H9 (cell line): ENCODE data around the gene MAP2K2. TPM values are rescaled to one million over a fixed set of nuclear protein-coding genes. Genes with fewer than 3 reads are reported as not detected.

ENCODE experiments used
- DNase-seq: peaks from one replicate; pipeline ENCODE4 v3.0.0-alpha.2; 2017
- H2AFZ ChIP-seq: one replicate; pipeline ENCODE4 v1.6.1; 2013; ENCODE audit warnings: mild to moderate bottlenecking, low read length, control low read depth, moderate library complexity
- H2AK5ac ChIP-seq: 2 replicates; pipeline ENCODE4 v1.6.1; 2013; ENCODE audit warnings: low read length, control low read depth, mixed read lengths; ENCODE audit not compliant: insufficient read length
- H2BK120ac ChIP-seq: one replicate; pipeline ENCODE4 v1.6.1; 2013; ENCODE audit warnings: low read depth, mild to moderate bottlenecking, low read length, control low read depth, inconsistent platforms; ENCODE audit not compliant: poor library complexity, severe bottlenecking
- H2BK12ac ChIP-seq: 2 replicates; pipeline ENCODE4 v1.6.1; 2013; ENCODE audit warnings: low read length, control low read depth, mixed read lengths, low read depth; ENCODE audit not compliant: insufficient read length
- H2BK15ac ChIP-seq: 2 replicates; pipeline ENCODE4 v1.6.1; 2013; ENCODE audit warnings: low read depth, low read length, control low read depth
- H2BK20ac ChIP-seq: one replicate; pipeline ENCODE4 v1.6.1; 2013; ENCODE audit warnings: low read depth, mild to moderate bottlenecking, low read length, control low read depth, inconsistent platforms; ENCODE audit not compliant: poor library complexity, severe bottlenecking
- H2BK5ac ChIP-seq: 2 replicates; pipeline ENCODE4 v1.6.1; 2013; ENCODE audit warnings: low read length, control low read depth, mixed read lengths; ENCODE audit not compliant: insufficient read length
- H3K14ac ChIP-seq: 2 replicates; pipeline ENCODE4 v1.6.1; 2013; ENCODE audit warnings: low read length, control low read depth; ENCODE audit not compliant: insufficient read depth
- H3K18ac ChIP-seq: 2 replicates; pipeline ENCODE4 v1.6.1; 2013; ENCODE audit warnings: low read depth, mild to moderate bottlenecking, mixed read lengths, low read length, control low read depth; ENCODE audit not compliant: insufficient read length
- H3K23ac ChIP-seq: 2 replicates; pipeline ENCODE4 v1.6.1; 2013; ENCODE audit warnings: low read length, control low read depth, mixed read lengths, low read depth; ENCODE audit not compliant: insufficient read length
- H3K23me2 ChIP-seq: 2 replicates; pipeline ENCODE4 v1.6.1; 2013; ENCODE audit warnings: low read depth, mild to moderate bottlenecking, mixed read lengths, low read length, control low read depth; ENCODE audit not compliant: insufficient read length, poor library complexity, severe bottlenecking
- H3K27ac ChIP-seq: 2 replicates; pipeline ENCODE4 v1.5.1; 2013; ENCODE audit warnings: low read length, control low read depth, mixed read lengths, low read depth; ENCODE audit not compliant: insufficient read length
- H3K27me3 ChIP-seq: 2 replicates; pipeline ENCODE4 v1.6.1; 2013; ENCODE audit warnings: low read length, control low read depth, inconsistent platforms; ENCODE audit not compliant: insufficient read depth
- H3K4ac ChIP-seq: 2 replicates; pipeline ENCODE4 v1.6.1; 2013; ENCODE audit warnings: low read depth, mild to moderate bottlenecking, control low read depth, inconsistent platforms, low read length, moderate library complexity
- H3K4me1 ChIP-seq: 2 replicates; pipeline ENCODE4 v1.6.1; 2013; ENCODE audit warnings: low read length, control low read depth, inconsistent platforms; ENCODE audit not compliant: insufficient read depth
- H3K4me2 ChIP-seq: 2 replicates; pipeline ENCODE4 v1.6.1; 2013; ENCODE audit warnings: low read length, control low read depth, mixed read lengths; ENCODE audit not compliant: insufficient read length, insufficient read depth
- H3K56ac ChIP-seq: 2 replicates; pipeline ENCODE4 v1.6.1; 2013; ENCODE audit warnings: low read depth, mild to moderate bottlenecking, mixed read lengths, low read length, control low read depth; ENCODE audit not compliant: insufficient read length
- H3K79me1 ChIP-seq: 2 replicates; pipeline ENCODE4 v1.6.1; 2013; ENCODE audit warnings: low read depth, mild to moderate bottlenecking, moderate library complexity, low read length, control low read depth, inconsistent platforms; ENCODE audit not compliant: insufficient read depth, poor library complexity, severe bottlenecking
- H3K79me2 ChIP-seq: 2 replicates; pipeline ENCODE4 v1.6.1; 2013; ENCODE audit warnings: low read length, control low read depth, inconsistent platforms; ENCODE audit not compliant: insufficient read depth
- H3K9ac ChIP-seq: 2 replicates; pipeline ENCODE4 v1.6.1; 2013; ENCODE audit warnings: low read length, control low read depth, mixed read lengths; ENCODE audit not compliant: insufficient read length; ENCODE audit errors: extremely low read depth
- H3K9me3 ChIP-seq: one replicate; pipeline ENCODE4 v1.6.1; 2013; ENCODE audit warnings: low read depth, low read length, inconsistent platforms; ENCODE audit not compliant: control insufficient read depth
- H3T11ph ChIP-seq: one replicate; pipeline ENCODE4 v1.6.1; 2013; ENCODE audit warnings: mild to moderate bottlenecking, low read length, control low read depth, inconsistent platforms
- H4K20me1 ChIP-seq: one replicate; pipeline ENCODE4 v1.6.1; 2013; ENCODE audit not compliant: control insufficient read depth, insufficient read length, insufficient read depth
- H4K5ac ChIP-seq: 2 replicates; pipeline ENCODE4 v1.6.1; 2013; ENCODE audit warnings: low read depth, mild to moderate bottlenecking, mixed read lengths, low read length, control low read depth; ENCODE audit not compliant: insufficient read length
- H4K8ac ChIP-seq: replicated peaks from 2 replicates; pipeline ENCODE4 v1.6.1; 2013; ENCODE audit warnings: low read length, control low read depth, mixed read lengths, low read depth; ENCODE audit not compliant: insufficient read length
- H4K91ac ChIP-seq: 2 replicates; pipeline ENCODE4 v1.6.1; 2013; ENCODE audit warnings: low read depth, mild to moderate bottlenecking, moderate library complexity, mixed read lengths, low read length, control low read depth; ENCODE audit not compliant: insufficient read length
- H3K27ac Mint-ChIP-seq, 3 experiments: 2 replicates in 2 of 3; 3 replicates in 1 of 3; pipeline ENCODE4 v1.8.0; 2020 to 2021; ENCODE audit warnings: mixed read lengths in 3 of 3, mild to moderate bottlenecking in 1 of 3, moderate library complexity in 1 of 3
- H3K27me3 Mint-ChIP-seq: 2 replicates; pipeline ENCODE4 v1.8.0; 2021; ENCODE audit warnings: low read depth, mild to moderate bottlenecking, moderate library complexity, mixed read lengths
- H3K36me3 Mint-ChIP-seq, 3 experiments: 2 replicates in 2 of 3; 3 replicates in 1 of 3; pipeline ENCODE4 v1.8.0; 2020 to 2021; ENCODE audit warnings: low read depth in 3 of 3, mixed read lengths in 3 of 3; ENCODE audit not compliant: insufficient read depth in 1 of 3
- H3K4me1 Mint-ChIP-seq, 2 experiments: 2 replicates each; pipeline ENCODE4 v1.8.0; 2020; ENCODE audit warnings: mixed read lengths in 2 of 2
- H3K4me3 Mint-ChIP-seq, 2 experiments: 2 replicates in 1 of 2; 3 replicates in 1 of 2; pipeline ENCODE4 v1.8.0; 2020 to 2021; ENCODE audit warnings: mild to moderate bottlenecking in 2 of 2, mixed read lengths in 2 of 2, moderate library complexity in 1 of 2
- H3K9me3 Mint-ChIP-seq, 2 experiments: 2 replicates in 1 of 2; 3 replicates in 1 of 2; pipeline ENCODE4 v1.8.0; 2020; ENCODE audit warnings: mild to moderate bottlenecking in 2 of 2, mixed read lengths in 2 of 2, moderate library complexity in 1 of 2
- WGBS: extraction: QIAGEN DNeasy Blood & Tissue Kit; methylation state at CpG from one replicate; pipeline ENCODE4 v1.1.7; 2013; ENCODE audit warnings: missing lambda C conversion rate, low lambda C conversion rate, mixed read lengths; ENCODE audit not compliant: insufficient read length; ENCODE audit errors: extremely low coverage; 5-methylcytosine and 5-hydroxymethylcytosine counted together
- total RNA-seq: library from RNA; stranded (reverse); gene quantifications from 2 replicates; pipeline ENCODE4 v1.2.1, GENCODE V29; 2021
- TF ChIP-seq, protein P1 (sequence below): fragments of 200-600 bp; sonication (generic); conservative IDR thresholded peaks from 3 replicates; pipeline ENCODE4 v1.8.0; 2021; ENCODE audit warnings: antibody characterized with exemption, mild to moderate bottlenecking

Gene MAP2K2
- total RNA-seq, 1 experiment from 2014 or later = 167 TPM

DNA sequence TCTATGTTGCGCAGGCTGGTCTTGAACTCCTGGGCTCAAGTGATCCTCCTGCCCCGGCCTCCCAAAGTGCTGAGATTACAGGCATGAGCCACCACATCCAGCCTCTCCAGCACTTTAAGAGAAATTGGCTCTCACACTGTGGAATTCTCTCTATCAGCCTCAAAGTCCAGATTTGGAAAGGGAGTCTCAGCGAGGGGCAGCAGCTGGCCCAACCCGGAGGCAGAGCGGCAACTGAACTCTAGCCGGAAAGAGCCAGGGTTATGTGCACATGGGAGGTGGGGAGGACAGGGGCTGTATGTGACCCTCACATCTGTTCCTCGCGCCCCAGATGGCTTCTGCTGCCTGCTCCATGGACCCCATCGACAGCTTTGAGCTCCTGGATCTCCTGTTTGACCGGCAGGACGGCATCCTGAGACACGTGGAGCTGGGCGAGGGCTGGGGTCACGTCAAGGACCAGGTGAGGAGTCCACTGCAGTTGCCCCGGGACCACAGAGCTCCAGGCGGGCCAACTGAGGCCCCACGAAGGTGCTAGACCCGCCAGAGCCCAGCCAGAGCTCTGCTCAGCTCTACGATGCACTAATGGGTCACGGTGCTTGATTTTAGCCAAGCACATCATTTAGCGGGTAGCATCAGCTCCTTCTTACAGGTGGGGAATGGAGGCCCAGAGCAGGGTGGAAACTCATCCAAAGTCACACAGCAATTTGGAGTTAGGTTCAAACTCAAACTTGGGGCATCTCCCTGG, 30.8 kb upstream of the MAP2K2 start:
- Histone ChIP-seq H4K91ac (no peak overlapping the region), H3T11ph (no peak overlapping the region), H3K79me2 (no peaks in the 10 kb centered on the region), H4K20me1 (no peaks in the 10 kb centered on the region), H2BK120ac (no peak overlapping the region), H3K79me1 (no peaks in the 10 kb centered on the region), H2BK15ac (0 out of 2 replicates have a peak overlapping the region, but pooled peaks have one; percentile 17), H3K14ac (no peak overlapping the region), H4K8ac (no peak overlapping the region), H3K23me2 (no peaks in the 10 kb centered on the region), H3K4me2 (no peak overlapping the region), H2BK5ac (no peak overlapping the region), H4K5ac (no peak overlapping the region), H3K27ac (no peak overlapping the region), H3K23ac (no peak overlapping the region), H3K27me3 (no peaks in the 10 kb centered on the region), H3K56ac (no peak overlapping the region), H3K18ac (no peak overlapping the region), H2AFZ (no peak overlapping the region), H2BK12ac (no peak overlapping the region), H2AK5ac (no peak overlapping the region), H3K9me3 (no peaks in the 10 kb centered on the region), H3K4me1 (no peaks in the 10 kb centered on the region), H2BK20ac (no peak overlapping the region), H3K9ac (no peak overlapping the region), H3K4ac (no peak overlapping the region)
- TF ChIP-seq, protein P1, sequence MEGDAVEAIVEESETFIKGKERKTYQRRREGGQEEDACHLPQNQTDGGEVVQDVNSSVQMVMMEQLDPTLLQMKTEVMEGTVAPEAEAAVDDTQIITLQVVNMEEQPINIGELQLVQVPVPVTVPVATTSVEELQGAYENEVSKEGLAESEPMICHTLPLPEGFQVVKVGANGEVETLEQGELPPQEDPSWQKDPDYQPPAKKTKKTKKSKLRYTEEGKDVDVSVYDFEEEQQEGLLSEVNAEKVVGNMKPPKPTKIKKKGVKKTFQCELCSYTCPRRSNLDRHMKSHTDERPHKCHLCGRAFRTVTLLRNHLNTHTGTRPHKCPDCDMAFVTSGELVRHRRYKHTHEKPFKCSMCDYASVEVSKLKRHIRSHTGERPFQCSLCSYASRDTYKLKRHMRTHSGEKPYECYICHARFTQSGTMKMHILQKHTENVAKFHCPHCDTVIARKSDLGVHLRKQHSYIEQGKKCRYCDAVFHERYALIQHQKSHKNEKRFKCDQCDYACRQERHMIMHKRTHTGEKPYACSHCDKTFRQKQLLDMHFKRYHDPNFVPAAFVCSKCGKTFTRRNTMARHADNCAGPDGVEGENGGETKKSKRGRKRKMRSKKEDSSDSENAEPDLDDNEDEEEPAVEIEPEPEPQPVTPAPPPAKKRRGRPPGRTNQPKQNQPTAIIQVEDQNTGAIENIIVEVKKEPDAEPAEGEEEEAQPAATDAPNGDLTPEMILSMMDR = no peak
- no peaks in the 10 kb centered on the region for H3K36me3 Mint-ChIP-seq
- WGBS = no CpG with 5 or more reads among the region's 21 CpGs
- no peak overlapping the region for H3K4me3 Mint-ChIP-seq
- peaks cover 37% of the 10 kb centered on the region for H3K27me3 Mint-ChIP-seq
- no peak overlapping the region for H3K27ac Mint-ChIP-seq
- no peaks in the 10 kb centered on the region for H3K9me3 Mint-ChIP-seq
- DNase-seq = no peak
- H3K4me1 Mint-ChIP-seq = peaks cover 0 to 4% of the 10 kb centered on the region in 2 experiments; a peak in 2 of 4 replicates
